H9 (cell line): Measurements from ENCODE around the gene MAN2C1. TPM values are rescaled to one million over a fixed set of nuclear protein-coding genes. Genes with fewer than 3 reads are reported as not detected.
"Not testable (repeated sequence)": the region's sequence is repeated elsewhere in the genome, so short reads cannot be mapped to it uniquely, and the experiment has no call there.

Experiments used
- DNase-seq: peaks from one replicate; pipeline ENCODE4 v3.0.0-alpha.2; 2017
- H2AFZ ChIP-seq: one replicate; pipeline ENCODE4 v1.6.1; 2013; ENCODE audit warnings: mild to moderate bottlenecking, low read length, control low read depth, moderate library complexity
- H2AK5ac ChIP-seq: 2 replicates; pipeline ENCODE4 v1.6.1; 2013; ENCODE audit warnings: low read length, control low read depth, mixed read lengths; ENCODE audit not compliant: insufficient read length
- H2BK120ac ChIP-seq: one replicate; pipeline ENCODE4 v1.6.1; 2013; ENCODE audit warnings: low read depth, mild to moderate bottlenecking, low read length, control low read depth, inconsistent platforms; ENCODE audit not compliant: poor library complexity, severe bottlenecking
- H2BK12ac ChIP-seq: 2 replicates; pipeline ENCODE4 v1.6.1; 2013; ENCODE audit warnings: low read length, control low read depth, mixed read lengths, low read depth; ENCODE audit not compliant: insufficient read length
- H2BK15ac ChIP-seq: 2 replicates; pipeline ENCODE4 v1.6.1; 2013; ENCODE audit warnings: low read depth, low read length, control low read depth
- H2BK20ac ChIP-seq: one replicate; pipeline ENCODE4 v1.6.1; 2013; ENCODE audit warnings: low read depth, mild to moderate bottlenecking, low read length, control low read depth, inconsistent platforms; ENCODE audit not compliant: poor library complexity, severe bottlenecking
- H2BK5ac ChIP-seq: 2 replicates; pipeline ENCODE4 v1.6.1; 2013; ENCODE audit warnings: low read length, control low read depth, mixed read lengths; ENCODE audit not compliant: insufficient read length
- H3K14ac ChIP-seq: 2 replicates; pipeline ENCODE4 v1.6.1; 2013; ENCODE audit warnings: low read length, control low read depth; ENCODE audit not compliant: insufficient read depth
- H3K18ac ChIP-seq: 2 replicates; pipeline ENCODE4 v1.6.1; 2013; ENCODE audit warnings: low read depth, mild to moderate bottlenecking, mixed read lengths, low read length, control low read depth; ENCODE audit not compliant: insufficient read length
- H3K23ac ChIP-seq: 2 replicates; pipeline ENCODE4 v1.6.1; 2013; ENCODE audit warnings: low read length, control low read depth, mixed read lengths, low read depth; ENCODE audit not compliant: insufficient read length
- H3K23me2 ChIP-seq: 2 replicates; pipeline ENCODE4 v1.6.1; 2013; ENCODE audit warnings: low read depth, mild to moderate bottlenecking, mixed read lengths, low read length, control low read depth; ENCODE audit not compliant: insufficient read length, poor library complexity, severe bottlenecking
- H3K27ac ChIP-seq: 2 replicates; pipeline ENCODE4 v1.5.1; 2013; ENCODE audit warnings: low read length, control low read depth, mixed read lengths, low read depth; ENCODE audit not compliant: insufficient read length
- H3K27me3 ChIP-seq: 2 replicates; pipeline ENCODE4 v1.6.1; 2013; ENCODE audit warnings: low read length, control low read depth, inconsistent platforms; ENCODE audit not compliant: insufficient read depth
- H3K4ac ChIP-seq: 2 replicates; pipeline ENCODE4 v1.6.1; 2013; ENCODE audit warnings: low read depth, mild to moderate bottlenecking, control low read depth, inconsistent platforms, low read length, moderate library complexity
- H3K4me1 ChIP-seq: 2 replicates; pipeline ENCODE4 v1.6.1; 2013; ENCODE audit warnings: low read length, control low read depth, inconsistent platforms; ENCODE audit not compliant: insufficient read depth
- H3K4me2 ChIP-seq: 2 replicates; pipeline ENCODE4 v1.6.1; 2013; ENCODE audit warnings: low read length, control low read depth, mixed read lengths; ENCODE audit not compliant: insufficient read length, insufficient read depth
- H3K56ac ChIP-seq: 2 replicates; pipeline ENCODE4 v1.6.1; 2013; ENCODE audit warnings: low read depth, mild to moderate bottlenecking, mixed read lengths, low read length, control low read depth; ENCODE audit not compliant: insufficient read length
- H3K79me1 ChIP-seq: 2 replicates; pipeline ENCODE4 v1.6.1; 2013; ENCODE audit warnings: low read depth, mild to moderate bottlenecking, moderate library complexity, low read length, control low read depth, inconsistent platforms; ENCODE audit not compliant: insufficient read depth, poor library complexity, severe bottlenecking
- H3K79me2 ChIP-seq: 2 replicates; pipeline ENCODE4 v1.6.1; 2013; ENCODE audit warnings: low read length, control low read depth, inconsistent platforms; ENCODE audit not compliant: insufficient read depth
- H3K9ac ChIP-seq: 2 replicates; pipeline ENCODE4 v1.6.1; 2013; ENCODE audit warnings: low read length, control low read depth, mixed read lengths; ENCODE audit not compliant: insufficient read length; ENCODE audit errors: extremely low read depth
- H3K9me3 ChIP-seq: one replicate; pipeline ENCODE4 v1.6.1; 2013; ENCODE audit warnings: low read depth, low read length, inconsistent platforms; ENCODE audit not compliant: control insufficient read depth
- H3T11ph ChIP-seq: one replicate; pipeline ENCODE4 v1.6.1; 2013; ENCODE audit warnings: mild to moderate bottlenecking, low read length, control low read depth, inconsistent platforms
- H4K20me1 ChIP-seq: one replicate; pipeline ENCODE4 v1.6.1; 2013; ENCODE audit not compliant: control insufficient read depth, insufficient read length, insufficient read depth
- H4K5ac ChIP-seq: 2 replicates; pipeline ENCODE4 v1.6.1; 2013; ENCODE audit warnings: low read depth, mild to moderate bottlenecking, mixed read lengths, low read length, control low read depth; ENCODE audit not compliant: insufficient read length
- H4K8ac ChIP-seq: replicated peaks from 2 replicates; pipeline ENCODE4 v1.6.1; 2013; ENCODE audit warnings: low read length, control low read depth, mixed read lengths, low read depth; ENCODE audit not compliant: insufficient read length
- H4K91ac ChIP-seq: 2 replicates; pipeline ENCODE4 v1.6.1; 2013; ENCODE audit warnings: low read depth, mild to moderate bottlenecking, moderate library complexity, mixed read lengths, low read length, control low read depth; ENCODE audit not compliant: insufficient read length
- H3K27ac Mint-ChIP-seq, 3 experiments: 2 replicates in 2 of 3; 3 replicates in 1 of 3; pipeline ENCODE4 v1.8.0; 2020 to 2021; ENCODE audit warnings: mixed read lengths in 3 of 3, mild to moderate bottlenecking in 1 of 3, moderate library complexity in 1 of 3
- H3K27me3 Mint-ChIP-seq: 2 replicates; pipeline ENCODE4 v1.8.0; 2021; ENCODE audit warnings: low read depth, mild to moderate bottlenecking, moderate library complexity, mixed read lengths
- H3K36me3 Mint-ChIP-seq, 3 experiments: 2 replicates in 2 of 3; 3 replicates in 1 of 3; pipeline ENCODE4 v1.8.0; 2020 to 2021; ENCODE audit warnings: low read depth in 3 of 3, mixed read lengths in 3 of 3; ENCODE audit not compliant: insufficient read depth in 1 of 3
- H3K4me1 Mint-ChIP-seq, 2 experiments: 2 replicates each; pipeline ENCODE4 v1.8.0; 2020; ENCODE audit warnings: mixed read lengths in 2 of 2
- H3K4me3 Mint-ChIP-seq, 2 experiments: 2 replicates in 1 of 2; 3 replicates in 1 of 2; pipeline ENCODE4 v1.8.0; 2020 to 2021; ENCODE audit warnings: mild to moderate bottlenecking in 2 of 2, mixed read lengths in 2 of 2, moderate library complexity in 1 of 2
- H3K9me3 Mint-ChIP-seq, 2 experiments: 2 replicates in 1 of 2; 3 replicates in 1 of 2; pipeline ENCODE4 v1.8.0; 2020; ENCODE audit warnings: mild to moderate bottlenecking in 2 of 2, mixed read lengths in 2 of 2, moderate library complexity in 1 of 2
- WGBS: extraction: QIAGEN DNeasy Blood & Tissue Kit; methylation state at CpG from one replicate; pipeline ENCODE4 v1.1.7; 2013; ENCODE audit warnings: missing lambda C conversion rate, low lambda C conversion rate, mixed read lengths; ENCODE audit not compliant: insufficient read length; ENCODE audit errors: extremely low coverage; 5-methylcytosine and 5-hydroxymethylcytosine counted together
- total RNA-seq: library from RNA; stranded (reverse); gene quantifications from 2 replicates; pipeline ENCODE4 v1.2.1, GENCODE V29; 2021
- TF ChIP-seq, protein P1 (sequence below): fragments of 200-600 bp; sonication (generic); conservative IDR thresholded peaks from 3 replicates; pipeline ENCODE4 v1.8.0; 2021; ENCODE audit warnings: antibody characterized with exemption, mild to moderate bottlenecking

Gene MAN2C1
- total RNA-seq, 1 experiment from 2014 or later, result 112 TPM

DNA sequence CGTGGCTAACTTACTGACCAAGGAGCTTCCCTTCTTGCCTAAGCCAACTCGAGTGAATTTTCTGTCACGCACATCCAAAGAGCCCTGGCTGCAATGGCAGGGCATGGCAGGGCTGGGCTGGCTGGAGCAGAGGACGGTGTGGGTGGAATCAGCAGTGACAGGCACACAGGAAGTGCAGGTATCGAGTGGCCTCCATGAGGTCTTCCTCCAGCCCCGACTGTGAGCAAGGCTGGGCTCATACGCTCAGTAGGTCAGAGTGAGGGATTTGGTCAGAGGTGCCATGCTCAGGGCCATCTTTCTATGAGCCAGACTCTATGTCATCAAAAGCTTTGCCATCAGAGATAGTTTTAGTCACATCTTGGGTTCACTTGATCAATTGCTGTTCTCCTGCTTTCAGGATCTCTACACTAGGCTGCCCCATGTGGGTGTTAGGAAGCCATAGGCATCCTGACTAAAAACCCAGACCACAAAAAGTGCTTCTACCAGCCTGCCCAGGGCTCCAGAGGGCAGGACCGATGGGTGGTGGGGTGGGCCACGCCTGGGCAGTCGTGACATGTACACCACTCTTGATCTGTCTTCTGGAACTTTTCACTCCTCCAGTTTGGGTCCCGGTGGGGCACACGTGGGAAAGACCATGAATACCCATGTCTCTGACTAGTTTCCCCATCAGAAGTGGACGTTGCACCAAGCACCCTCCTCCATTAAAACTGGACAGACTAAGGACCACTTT, 55.1 kb downstream of the MAN2C1 start:
- Histone ChIP-seq H2BK15ac (no peak overlapping the region), H3T11ph (no peak overlapping the region), H3K27me3 (no peaks in the 10 kb centered on the region; the same call in 1 of the 2 replicates), H3K4me1 (no peaks in the 10 kb centered on the region), H4K20me1 (no peaks in the 10 kb centered on the region), H3K23ac (no peak overlapping the region), H3K4ac (no peak overlapping the region), H3K79me1 (no peaks in the 10 kb centered on the region), H3K23me2 (no peaks in the 10 kb centered on the region), H3K14ac (no peak overlapping the region), H2BK20ac (no peak overlapping the region), H3K9me3 (no peaks in the 10 kb centered on the region), H2BK120ac (no peak overlapping the region), H4K91ac (no peak overlapping the region), H2AFZ (no peak overlapping the region), H3K79me2 (no peaks in the 10 kb centered on the region), H3K18ac (no peak overlapping the region), H3K56ac (no peak overlapping the region), H4K8ac (no peak overlapping the region), H2BK5ac (no peak overlapping the region), H3K27ac (no peak overlapping the region), H4K5ac (no peak overlapping the region), H2AK5ac (no peak overlapping the region), H2BK12ac (no peak overlapping the region), H3K9ac (no peak overlapping the region), H3K4me2 (no peak overlapping the region)
- H3K4me3 Mint-ChIP-seq, result no peak overlapping the region
- H3K27me3 Mint-ChIP-seq, result peaks cover 25% of the 10 kb centered on the region
- no peaks in the 10 kb centered on the region for H3K9me3 Mint-ChIP-seq
- H3K27ac Mint-ChIP-seq, result no peak overlapping the region
- DNase-seq, result no peak
- peaks cover 0 to under 1% of the 10 kb centered on the region in 2 experiments; a peak in 1 of 4 replicates for H3K4me1 Mint-ChIP-seq
- WGBS, result no CpG with 5 or more reads among the region's 13 CpGs
- TF ChIP-seq, protein P1, sequence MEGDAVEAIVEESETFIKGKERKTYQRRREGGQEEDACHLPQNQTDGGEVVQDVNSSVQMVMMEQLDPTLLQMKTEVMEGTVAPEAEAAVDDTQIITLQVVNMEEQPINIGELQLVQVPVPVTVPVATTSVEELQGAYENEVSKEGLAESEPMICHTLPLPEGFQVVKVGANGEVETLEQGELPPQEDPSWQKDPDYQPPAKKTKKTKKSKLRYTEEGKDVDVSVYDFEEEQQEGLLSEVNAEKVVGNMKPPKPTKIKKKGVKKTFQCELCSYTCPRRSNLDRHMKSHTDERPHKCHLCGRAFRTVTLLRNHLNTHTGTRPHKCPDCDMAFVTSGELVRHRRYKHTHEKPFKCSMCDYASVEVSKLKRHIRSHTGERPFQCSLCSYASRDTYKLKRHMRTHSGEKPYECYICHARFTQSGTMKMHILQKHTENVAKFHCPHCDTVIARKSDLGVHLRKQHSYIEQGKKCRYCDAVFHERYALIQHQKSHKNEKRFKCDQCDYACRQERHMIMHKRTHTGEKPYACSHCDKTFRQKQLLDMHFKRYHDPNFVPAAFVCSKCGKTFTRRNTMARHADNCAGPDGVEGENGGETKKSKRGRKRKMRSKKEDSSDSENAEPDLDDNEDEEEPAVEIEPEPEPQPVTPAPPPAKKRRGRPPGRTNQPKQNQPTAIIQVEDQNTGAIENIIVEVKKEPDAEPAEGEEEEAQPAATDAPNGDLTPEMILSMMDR, result no peak
- H3K36me3 Mint-ChIP-seq, result no peaks in the 10 kb centered on the region

DNA sequence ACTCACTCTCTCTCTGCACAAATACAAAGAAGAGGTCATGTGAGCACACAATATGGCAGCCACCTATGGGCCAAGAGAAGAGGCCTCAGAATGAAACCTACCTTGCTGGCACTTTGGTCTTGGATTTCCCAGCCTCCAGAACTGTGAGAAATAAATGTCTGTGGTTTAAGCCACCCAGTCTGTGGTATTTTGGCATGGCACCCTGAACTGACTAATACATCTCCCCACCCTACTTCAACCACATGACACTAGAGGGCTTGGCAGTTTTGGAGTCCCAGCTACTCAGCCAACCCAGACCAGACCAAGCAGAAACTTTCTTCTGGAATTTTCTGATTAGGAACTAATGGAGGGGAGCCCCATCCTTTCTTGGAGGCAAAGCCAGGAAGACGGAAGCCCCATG, 55.9 kb downstream of the MAN2C1 start:
- H3K23ac ChIP-seq, H3K79me2 ChIP-seq, H3K79me1 ChIP-seq, H2BK5ac ChIP-seq, H3K4me1 Mint-ChIP-seq, H3K9ac ChIP-seq, H3K14ac ChIP-seq, H4K8ac ChIP-seq, H4K5ac ChIP-seq, H3K23me2 ChIP-seq, H3K36me3 Mint-ChIP-seq, H2AFZ ChIP-seq, H3T11ph ChIP-seq, H3K4me2 ChIP-seq, H2BK120ac ChIP-seq, H3K4me3 Mint-ChIP-seq, H3K56ac ChIP-seq, H3K4me1 ChIP-seq, H3K9me3 ChIP-seq, H4K91ac ChIP-seq, H3K4ac ChIP-seq, H3K18ac ChIP-seq, H3K27me3 ChIP-seq, H3K27ac ChIP-seq, H2BK15ac ChIP-seq, H4K20me1 ChIP-seq, H2BK12ac ChIP-seq, DNase-seq, H2BK20ac ChIP-seq, H2AK5ac ChIP-seq, H3K9me3 Mint-ChIP-seq, H3K27ac Mint-ChIP-seq: not testable (repeated sequence)
- peaks cover 25% of the 10 kb centered on the region for H3K27me3 Mint-ChIP-seq
- no CpG with 5 or more reads among the region's 1 CpG for WGBS
